GM12864 (cell line): Measurements from ENCODE around the gene SCT.

ENCODE experiments used
- DNase-seq: peaks from one replicate; pipeline ENCODE4 v3.0.0-alpha.2; 2011; ENCODE audit warnings: low read depth
- H3K4me3 ChIP-seq: 2 replicates; pipeline ENCODE4 v1.5.1; 2011; ENCODE audit warnings: mild to moderate bottlenecking, low read depth, low read length, control low read depth
- CTCF ChIP-seq: IDR thresholded peaks from 2 replicates; pipeline ENCODE4 v1.5.1; 2011; ENCODE audit warnings: low read depth, mild to moderate bottlenecking, moderate library complexity, low read length, control low read depth, inconsistent platforms; ENCODE audit errors: missing control alignments

SCT gene

GRCh38 chr11:587978-588380, 39.0 kb downstream of the SCT start:
- TF ChIP-seq CTCF, result no peak
- DNase-seq, result no peak
- no peak overlapping the region for H3K4me3 ChIP-seq

- no peak for DNase-seq
- TF ChIP-seq CTCF, result no peak
- no peak overlapping the region for H3K4me3 ChIP-seq
Observed at GRCh38 chr11:587546-587945, 39.4 kb downstream of the SCT start.

DNA sequence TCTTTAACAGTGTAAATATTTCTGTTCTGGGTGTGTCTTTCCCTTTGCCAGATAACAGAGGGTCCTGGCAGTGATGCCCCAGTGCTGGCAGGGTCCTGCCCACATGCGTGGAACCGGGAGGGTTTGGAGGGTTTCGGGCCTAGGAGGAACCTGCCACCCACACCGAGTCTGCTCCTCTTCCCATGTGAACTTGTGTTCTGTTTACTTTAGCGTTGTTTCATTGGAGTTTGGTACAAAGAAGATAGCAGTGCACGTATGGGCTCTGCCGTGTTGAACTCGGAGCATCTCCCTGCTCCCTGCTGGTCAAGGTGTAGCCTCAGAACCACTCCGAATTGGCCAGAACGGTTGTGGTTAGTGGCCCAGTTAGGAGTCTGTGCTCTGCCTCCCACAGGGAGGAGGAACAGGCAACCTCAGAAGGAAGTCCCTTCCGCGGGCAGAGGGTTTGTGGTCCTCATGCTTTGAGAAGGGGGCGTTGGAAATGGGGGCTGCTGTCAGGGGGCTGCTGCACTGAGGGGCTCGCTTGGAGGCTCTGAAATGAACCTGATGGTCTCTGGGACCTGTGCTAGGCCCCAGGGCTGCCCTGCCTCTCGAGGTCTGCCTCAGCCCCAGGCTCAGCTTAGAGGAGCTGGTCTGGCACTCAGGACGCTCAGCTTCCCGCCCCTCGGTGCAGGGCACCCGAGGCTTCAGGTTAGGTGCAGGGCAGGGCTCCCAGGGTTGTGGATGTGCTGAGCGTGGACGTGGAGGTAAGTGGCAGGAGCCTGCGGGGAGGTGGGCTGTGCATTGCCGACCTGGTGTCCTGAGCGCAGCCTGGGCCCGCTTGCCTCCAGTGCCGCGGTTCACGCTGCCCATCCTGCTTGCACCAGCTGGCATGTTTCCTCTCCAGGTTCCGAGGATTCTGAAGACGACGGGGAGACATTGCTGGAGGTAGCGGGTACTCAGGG, 40.3 kb downstream of the SCT start:
- H3K4me3 ChIP-seq, result no peak overlapping the region
- TF ChIP-seq CTCF, result no peak
- DNase-seq, result no peak

DNA sequence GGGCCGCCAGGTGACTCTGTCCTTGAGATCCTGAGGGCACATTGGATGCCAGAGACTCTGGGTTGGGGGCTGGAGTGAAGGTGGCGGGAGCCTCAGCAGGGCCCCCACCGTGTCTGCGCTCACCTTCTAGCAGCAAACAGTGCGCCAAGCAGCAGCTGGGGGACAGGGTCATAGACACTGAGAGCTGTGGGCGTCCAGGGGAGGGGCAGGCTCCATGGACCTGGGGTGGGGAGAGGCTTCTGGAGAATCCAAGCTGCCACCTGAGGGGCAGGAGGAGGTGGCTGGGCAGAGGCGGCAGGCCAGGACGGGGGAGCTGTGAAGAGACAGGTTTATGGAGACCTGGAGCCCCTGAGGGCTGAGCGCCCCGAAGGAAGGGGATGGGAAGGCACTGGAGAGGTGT, 42.7 kb downstream of the SCT start:
- no peak overlapping the region for H3K4me3 ChIP-seq
- DNase-seq, result no peak
- TF ChIP-seq CTCF, result no peak

- no peak overlapping the region for H3K4me3 ChIP-seq
- no peak for TF ChIP-seq CTCF
- no peak for DNase-seq
Observed at GRCh38 chr11:581752-582151, 45.2 kb downstream of the SCT start.

- H3K4me3 ChIP-seq, result no peak overlapping the region
- TF ChIP-seq CTCF, result no peak
- DNase-seq, result no peak
Observed at GRCh38 chr11:581342-581741, 45.6 kb downstream of the SCT start.
